Measurements from ENCODE around the gene ZNF664.

DNA sequence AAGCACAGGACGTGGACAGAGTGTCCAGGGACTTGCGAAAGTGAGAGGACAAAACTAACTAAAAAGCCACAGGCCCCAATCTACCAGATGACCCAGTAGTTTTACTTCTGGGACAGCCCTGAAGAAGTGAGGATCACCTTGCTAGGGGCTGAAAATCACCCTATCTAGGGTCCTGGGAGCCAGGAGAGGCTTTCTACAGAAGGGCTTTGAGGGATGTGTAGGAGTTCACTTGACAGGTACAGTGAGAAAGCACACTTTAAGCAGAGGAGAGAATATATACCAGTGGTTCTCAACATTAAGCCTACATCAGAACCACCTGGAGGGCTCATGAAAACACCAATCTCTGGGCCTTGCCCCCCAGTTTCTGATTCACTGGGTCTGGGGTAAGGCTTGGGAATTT is 60.8 kb downstream of the ZNF664 start:
- TF ChIP-seq, protein P1, sequence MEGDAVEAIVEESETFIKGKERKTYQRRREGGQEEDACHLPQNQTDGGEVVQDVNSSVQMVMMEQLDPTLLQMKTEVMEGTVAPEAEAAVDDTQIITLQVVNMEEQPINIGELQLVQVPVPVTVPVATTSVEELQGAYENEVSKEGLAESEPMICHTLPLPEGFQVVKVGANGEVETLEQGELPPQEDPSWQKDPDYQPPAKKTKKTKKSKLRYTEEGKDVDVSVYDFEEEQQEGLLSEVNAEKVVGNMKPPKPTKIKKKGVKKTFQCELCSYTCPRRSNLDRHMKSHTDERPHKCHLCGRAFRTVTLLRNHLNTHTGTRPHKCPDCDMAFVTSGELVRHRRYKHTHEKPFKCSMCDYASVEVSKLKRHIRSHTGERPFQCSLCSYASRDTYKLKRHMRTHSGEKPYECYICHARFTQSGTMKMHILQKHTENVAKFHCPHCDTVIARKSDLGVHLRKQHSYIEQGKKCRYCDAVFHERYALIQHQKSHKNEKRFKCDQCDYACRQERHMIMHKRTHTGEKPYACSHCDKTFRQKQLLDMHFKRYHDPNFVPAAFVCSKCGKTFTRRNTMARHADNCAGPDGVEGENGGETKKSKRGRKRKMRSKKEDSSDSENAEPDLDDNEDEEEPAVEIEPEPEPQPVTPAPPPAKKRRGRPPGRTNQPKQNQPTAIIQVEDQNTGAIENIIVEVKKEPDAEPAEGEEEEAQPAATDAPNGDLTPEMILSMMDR (IDR thresholded peaks at IDR 0.05 in 2 of 3, conservative IDR thresholded peaks at IDR 0.05 in 1 of 3; ENCODE audit: borderline replicate concordance in 1 of 3, insufficient read depth in 1 of 3, low read depth in 2 of 3, low read length in 2 of 3), result no peak
- TF ChIP-seq CEBPB (IDR thresholded peaks at IDR 0.05; ENCODE audit: low read depth) (no peak), SRF (IDR thresholded peaks at IDR 0.05; ENCODE audit: low read depth) (no peak), POLR2A (IDR thresholded peaks at IDR 0.05; ENCODE audit: borderline replicate concordance, extremely low read depth, insufficient read depth, insufficient read length) (no peak), SIN3A (IDR thresholded peaks at IDR 0.05; ENCODE audit: low read depth) (no peak), EZH2phosphoT487 (IDR thresholded peaks at IDR 0.05; ENCODE audit: borderline replicate concordance) (no peak), EZH2 (IDR thresholded peaks at IDR 0.05) (no peak), SP1 (IDR thresholded peaks at IDR 0.05; ENCODE audit: low read depth) (no peak), TCF7L2 (IDR thresholded peaks at IDR 0.05; ENCODE audit: borderline replicate concordance, extremely low read depth, insufficient read depth, insufficient read length) (no peak)
- TF ChIP-seq, protein P2, sequence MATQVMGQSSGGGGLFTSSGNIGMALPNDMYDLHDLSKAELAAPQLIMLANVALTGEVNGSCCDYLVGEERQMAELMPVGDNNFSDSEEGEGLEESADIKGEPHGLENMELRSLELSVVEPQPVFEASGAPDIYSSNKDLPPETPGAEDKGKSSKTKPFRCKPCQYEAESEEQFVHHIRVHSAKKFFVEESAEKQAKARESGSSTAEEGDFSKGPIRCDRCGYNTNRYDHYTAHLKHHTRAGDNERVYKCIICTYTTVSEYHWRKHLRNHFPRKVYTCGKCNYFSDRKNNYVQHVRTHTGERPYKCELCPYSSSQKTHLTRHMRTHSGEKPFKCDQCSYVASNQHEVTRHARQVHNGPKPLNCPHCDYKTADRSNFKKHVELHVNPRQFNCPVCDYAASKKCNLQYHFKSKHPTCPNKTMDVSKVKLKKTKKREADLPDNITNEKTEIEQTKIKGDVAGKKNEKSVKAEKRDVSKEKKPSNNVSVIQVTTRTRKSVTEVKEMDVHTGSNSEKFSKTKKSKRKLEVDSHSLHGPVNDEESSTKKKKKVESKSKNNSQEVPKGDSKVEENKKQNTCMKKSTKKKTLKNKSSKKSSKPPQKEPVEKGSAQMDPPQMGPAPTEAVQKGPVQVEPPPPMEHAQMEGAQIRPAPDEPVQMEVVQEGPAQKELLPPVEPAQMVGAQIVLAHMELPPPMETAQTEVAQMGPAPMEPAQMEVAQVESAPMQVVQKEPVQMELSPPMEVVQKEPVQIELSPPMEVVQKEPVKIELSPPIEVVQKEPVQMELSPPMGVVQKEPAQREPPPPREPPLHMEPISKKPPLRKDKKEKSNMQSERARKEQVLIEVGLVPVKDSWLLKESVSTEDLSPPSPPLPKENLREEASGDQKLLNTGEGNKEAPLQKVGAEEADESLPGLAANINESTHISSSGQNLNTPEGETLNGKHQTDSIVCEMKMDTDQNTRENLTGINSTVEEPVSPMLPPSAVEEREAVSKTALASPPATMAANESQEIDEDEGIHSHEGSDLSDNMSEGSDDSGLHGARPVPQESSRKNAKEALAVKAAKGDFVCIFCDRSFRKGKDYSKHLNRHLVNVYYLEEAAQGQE (IDR thresholded peaks at IDR 0.05; ENCODE audit: low read depth), result no peak

All from HCT116 (cell line).